CD4-positive, alpha-beta memory T cell (primary cell): Measurements from ENCODE around the gene PARP12. TPM values are rescaled to one million over a fixed set of nuclear protein-coding genes. Genes with fewer than 3 reads are reported as not detected.
"Not testable (repeated sequence)": the region's sequence is repeated elsewhere in the genome, so short reads cannot be mapped to it uniquely, and the experiment has no call there.

Source experiments
- CTCF ChIA-PET: fragments of 350-600 bp; sonication (Branson Sonifier 250); formaldehyde crosslinking; loops from one replicate; lab custom pipeline; 2021; ENCODE audit warnings: inconsistent platforms; ENCODE audit not compliant: partially characterized antibody; lab: Charles Lee
- POLR2A ChIA-PET: fragments of 350-600 bp; sonication (Branson Sonifier 250); formaldehyde crosslinking; loops from one replicate; lab custom pipeline; 2021; ENCODE audit not compliant: partially characterized antibody; lab: Charles Lee
- DNase-seq, 5 donors: peaks; one replicate each; pipeline versions ENCODE4 v3.0.0 to v3.0.0-alpha.2; 2020 to 2022; ENCODE audit warnings: mixed read lengths in 1 of 5
- H3K27ac ChIP-seq: one replicate; pipeline ENCODE4 v1.7.0; 2013; ENCODE audit warnings: low read depth, low read length
- H3K27me3 ChIP-seq: 2 replicates; pipeline ENCODE4 v1.7.0; 2013; ENCODE audit warnings: mild to moderate bottlenecking, low read length, moderate library complexity; ENCODE audit not compliant: insufficient read depth
- H3K36me3 ChIP-seq: 2 replicates; pipeline ENCODE4 v1.7.0; 2013; ENCODE audit warnings: mild to moderate bottlenecking, low read length, moderate library complexity; ENCODE audit not compliant: insufficient read depth
- H3K4me1 ChIP-seq: 2 replicates; pipeline ENCODE4 v1.7.0; 2013; ENCODE audit warnings: mild to moderate bottlenecking, low read length, moderate library complexity; ENCODE audit not compliant: insufficient read depth
- H3K4me3 ChIP-seq, 2 donors: one replicate each; pipeline ENCODE4 v1.7.0; 2013; ENCODE audit warnings: low read length in 2 of 2, mild to moderate bottlenecking in 1 of 2
- H3K9me3 ChIP-seq, 2 donors: one replicate each; pipeline ENCODE4 v1.7.0; 2013; ENCODE audit warnings: low read length in 2 of 2, control low read depth in 1 of 2; ENCODE audit not compliant: control insufficient read depth in 1 of 2
- H3K27ac Mint-ChIP-seq, 7 donors: one replicate each; pipeline ENCODE4 v1.8.0; 2020 to 2021; ENCODE audit warnings: mixed read lengths in 7 of 7, mild to moderate bottlenecking in 6 of 7, inconsistent platforms in 3 of 7, moderate library complexity in 3 of 7
- H3K27me3 Mint-ChIP-seq, 2 donors: one replicate each; pipeline ENCODE4 v1.8.0; 2020 to 2021; ENCODE audit warnings: mixed read lengths in 2 of 2
- H3K36me3 Mint-ChIP-seq, 2 donors: one replicate each; pipeline ENCODE4 v1.8.0; 2020 to 2021; ENCODE audit warnings: mixed read lengths in 2 of 2, inconsistent platforms in 1 of 2, mild to moderate bottlenecking in 1 of 2
- H3K4me1 Mint-ChIP-seq, 4 donors: one replicate each; pipeline ENCODE4 v1.8.0; 2020 to 2021; ENCODE audit warnings: mixed read lengths in 4 of 4, mild to moderate bottlenecking in 1 of 4
- H3K4me3 Mint-ChIP-seq, 8 donors: one replicate each; pipeline ENCODE4 v1.8.0; 2020 to 2021; ENCODE audit warnings: mixed read lengths in 8 of 8, mild to moderate bottlenecking in 7 of 8, moderate library complexity in 6 of 8, inconsistent platforms in 3 of 8
- H3K9me3 Mint-ChIP-seq, 8 donors: one replicate each; pipeline ENCODE4 v1.8.0; 2020 to 2021; ENCODE audit warnings: mixed read lengths in 8 of 8, mild to moderate bottlenecking in 5 of 8, inconsistent platforms in 3 of 8, moderate library complexity in 1 of 8
- intact Hi-C: fragments of 100-400 bp; cut with micrococcal nuclease; formaldehyde crosslinking; loops from one replicate; pipeline ENCODE4 v1.15.1; 2023
- polyA plus RNA-seq, 2 donors: library from polyadenylated mRNA; unstranded; fragments of 300-500 nt; fragmentation: Illumina TruSeq; gene quantifications; one replicate each; pipeline ENCODE4 v1.2.3, GENCODE V29; 2021
- total RNA-seq, 2 experiments: library from RNA; stranded (reverse); gene quantifications; one replicate each; pipeline ENCODE4 v1.2.3, GENCODE V29; 2021

Gene PARP12
- total RNA-seq: 10 to 100 TPM; 91.8 to 96.6 TPM
- 10 to 100 TPM; 27.0 to 41.3 TPM for polyA plus RNA-seq

- Mint-ChIP-seq H3K9me3 (peaks cover 0 to 22% (median 20%) of the 10 kb centered on the region in 8 donors), H3K4me3 (peak within 1 kb of the TSS; percentile 92 to 96 (median 95)), H3K27me3 (no peaks in the 10 kb centered on the region), H3K36me3 (peaks cover 15 to 17% of the 10 kb centered on the region in 2 donors), H3K4me1 (peaks cover 31 to 56% (median 43%) of the 10 kb centered on the region in 4 donors), H3K27ac (peak within 1 kb of the TSS; percentile 86 to 99 (median 91))
- Histone ChIP-seq H3K4me3 (peak within 1 kb of the TSS; percentile 54 to 89), H3K9me3 (peaks cover 0 to 7% of the 10 kb centered on the region in 2 donors), H3K27ac (peak within 1 kb of the TSS; percentile 84), H3K4me1 (peaks cover 45% of the 10 kb centered on the region), H3K27me3 (no peaks in the 10 kb centered on the region), H3K36me3 (no peaks in the 10 kb centered on the region)
- ChIA-PET CTCF (interaction anchor here (1.1 to 1.4 kb wide), 3 partner anchors 21 to 241 kb away, joined by 3 to 6 read pairs (median 3); no protein-coding TSS in a partner anchor), POLR2A (interaction anchor here (0.7 to 2.1 kb wide), 12 partner anchors 8 to 414 kb away, joined by 3 to 19 read pairs (median 3); partner anchors contain the start of gene KDM7A)
- DNase-seq: peak; percentile 84 to 89 (median 86)
- intact Hi-C loops: loop anchor here (1.0 to 5.0 kb wide), 6 partner anchors 22 to 703 kb away; partner anchors contain the start of genes HIPK2, LUC7L2 and MKRN1
Measured at GRCh38 chr7:140062528-140063299, at the start of gene PARP12. Gene PARP12, minus strand, starts transcription at chr7:140062951. Its CDS starts 104 bp downstream, at chr7:140062847.

- H3K27me3 Mint-ChIP-seq, H3K27me3 ChIP-seq, H3K27ac ChIP-seq, intact Hi-C loops, H3K9me3 Mint-ChIP-seq, H3K4me3 ChIP-seq, H3K9me3 ChIP-seq, H3K4me3 Mint-ChIP-seq, POLR2A ChIA-PET, H3K4me1 ChIP-seq: not testable (repeated sequence)
- CTCF ChIA-PET: interaction anchor here (1.5 kb wide), 1 partner anchor 11 kb away, joined by 3 read pairs; no protein-coding TSS in a partner anchor
- Mint-ChIP-seq H3K27ac (peak overlapping the region in 1 of 7 donors; percentile 22), H3K36me3 (peaks cover 50 to 58% of the 10 kb centered on the region in 2 donors), H3K4me1 (peaks cover 3 to 12% (median 6%) of the 10 kb centered on the region in 4 donors)
- peaks cover 27% of the 10 kb centered on the region for H3K36me3 ChIP-seq
- peak in 2 of 5 donors; percentile 6 to 9 for DNase-seq
Measured at GRCh38 chr7:140108777-140109176, 46.0 kb upstream of the PARP12 start.

GRCh38 chr7:140096459-140096858, 33.7 kb upstream of the PARP12 start:
- peaks cover 62% of the 10 kb centered on the region for H3K36me3 ChIP-seq
- H3K27me3 Mint-ChIP-seq: no peaks in the 10 kb centered on the region
- no peaks in the 10 kb centered on the region for H3K27me3 ChIP-seq
- H3K9me3 ChIP-seq: no peaks in the 10 kb centered on the region
- H3K4me3 ChIP-seq: no peak overlapping the region
- H3K4me1 Mint-ChIP-seq: no peaks in the 10 kb centered on the region
- H3K4me3 Mint-ChIP-seq: no peak overlapping the region
- H3K27ac Mint-ChIP-seq: peak overlapping the region in 1 of 7 donors; percentile 44
- H3K36me3 Mint-ChIP-seq: peaks cover 68 to 90% of the 10 kb centered on the region in 2 donors
- DNase-seq: no peak
- H3K9me3 Mint-ChIP-seq: no peaks in the 10 kb centered on the region
- no peaks in the 10 kb centered on the region for H3K4me1 ChIP-seq
- intact Hi-C loops: no loop called here
- ChIA-PET POLR2A (no interaction called here), CTCF (interaction anchor here (0.7 to 0.9 kb wide), 2 partner anchors 58 to 208 kb away, joined by 3 read pairs; no protein-coding TSS in a partner anchor)
- H3K27ac ChIP-seq: no peak overlapping the region

GRCh38 chr7:140093375-140093774, 30.6 kb upstream of the PARP12 start:
- no peaks in the 10 kb centered on the region for H3K27me3 ChIP-seq
- no peak overlapping the region for H3K27ac ChIP-seq
- H3K4me1 ChIP-seq: no peaks in the 10 kb centered on the region
- Mint-ChIP-seq H3K27me3 (no peaks in the 10 kb centered on the region), H3K36me3 (peaks cover 62 to 77% of the 10 kb centered on the region in 2 donors), H3K27ac (peak overlapping the region in 3 of 7 donors; percentile 77), H3K4me3 (no peak overlapping the region), H3K9me3 (no peaks in the 10 kb centered on the region), H3K4me1 (peaks cover 0 to 2% (median under 1%) of the 10 kb centered on the region in 4 donors)
- no peaks in the 10 kb centered on the region for H3K9me3 ChIP-seq
- CTCF ChIA-PET: no interaction called here
- H3K4me3 ChIP-seq: no peak overlapping the region
- DNase-seq: no peak
- POLR2A ChIA-PET: interaction anchor here (1.1 kb wide), 1 partner anchor 9 kb away, joined by 4 read pairs; no protein-coding TSS in a partner anchor
- peaks cover 54% of the 10 kb centered on the region for H3K36me3 ChIP-seq
- intact Hi-C loops: no loop called here

GRCh38 chr7:140085447-140085846, 22.7 kb upstream of the PARP12 start:
- H3K9me3 ChIP-seq: no peaks in the 10 kb centered on the region
- DNase-seq: no peak
- intact Hi-C loops: loop anchor here (2.0 kb wide), 1 partner anchor 23 kb away; the partner anchor contains the start of gene PARP12

GRCh38 chr7:140084972-140085371, 22.2 kb upstream of the PARP12 start:
- intact Hi-C loops: loop anchor here (2.0 kb wide), 1 partner anchor 22 kb away; the partner anchor contains the start of gene PARP12
- Mint-ChIP-seq H3K27ac (peak overlapping the region in 6 of 7 donors; percentile 2 to 82 (median 70)), H3K4me3 (peak overlapping the region in 7 of 8 donors; percentile 2 to 64 (median 26)), H3K4me1 (peaks cover 23 to 35% (median 29%) of the 10 kb centered on the region in 4 donors), H3K36me3 (peaks cover under 1 to 3% of the 10 kb centered on the region in 2 donors), H3K9me3 (no peaks in the 10 kb centered on the region), H3K27me3 (no peaks in the 10 kb centered on the region)
- ChIA-PET CTCF (no interaction called here), POLR2A (no interaction called here)
- Histone ChIP-seq H3K9me3 (no peaks in the 10 kb centered on the region), H3K27me3 (no peaks in the 10 kb centered on the region), H3K4me1 (peaks cover 21% of the 10 kb centered on the region), H3K36me3 (no peaks in the 10 kb centered on the region), H3K27ac (no peak overlapping the region), H3K4me3 (no peak overlapping the region)
- no peak for DNase-seq

More at GRCh38 chr7:140085447-140085846, 22.7 kb upstream of the PARP12 start:
- Histone ChIP-seq H3K4me3 (no peak overlapping the region), H3K36me3 (no peaks in the 10 kb centered on the region), H3K27ac (no peak overlapping the region), H3K4me1 (peaks cover 21% of the 10 kb centered on the region), H3K27me3 (no peaks in the 10 kb centered on the region)
- Mint-ChIP-seq H3K4me3 (peak overlapping the region in 4 of 8 donors; percentile 2 to 64 (median 34)), H3K4me1 (peaks cover 23 to 35% (median 29%) of the 10 kb centered on the region in 4 donors), H3K36me3 (peaks cover 3% of the 10 kb centered on the region in 2 donors), H3K9me3 (no peaks in the 10 kb centered on the region), H3K27ac (peak overlapping the region in 6 of 7 donors; percentile 2 to 72 (median 65)), H3K27me3 (no peaks in the 10 kb centered on the region)
- ChIA-PET CTCF (no interaction called here), POLR2A (interaction anchor here (0.9 kb wide), 1 partner anchor 23 kb away, joined by 5 read pairs; the partner anchor contains the start of gene PARP12)
